Eye (tissue), 1 donor: ENCODE data around the gene KLF12.
A peak's percentile ranks its signal among the peaks of the same experiment; 100 is the strongest.

ENCODE experiments used
- DNase-seq: peaks from one replicate; pipeline ENCODE4 v3.0.0-alpha.2; 2015

KLF12 gene

GRCh38 chr13:74134777-74135325 lies 647 bp upstream of the KLF12 start:
- peak; percentile 92 for DNase-seq

- DNase-seq = peak; percentile 97
Observed at GRCh38 chr13:74133657-74134201, 475 bp downstream of the KLF12 start.

DNA sequence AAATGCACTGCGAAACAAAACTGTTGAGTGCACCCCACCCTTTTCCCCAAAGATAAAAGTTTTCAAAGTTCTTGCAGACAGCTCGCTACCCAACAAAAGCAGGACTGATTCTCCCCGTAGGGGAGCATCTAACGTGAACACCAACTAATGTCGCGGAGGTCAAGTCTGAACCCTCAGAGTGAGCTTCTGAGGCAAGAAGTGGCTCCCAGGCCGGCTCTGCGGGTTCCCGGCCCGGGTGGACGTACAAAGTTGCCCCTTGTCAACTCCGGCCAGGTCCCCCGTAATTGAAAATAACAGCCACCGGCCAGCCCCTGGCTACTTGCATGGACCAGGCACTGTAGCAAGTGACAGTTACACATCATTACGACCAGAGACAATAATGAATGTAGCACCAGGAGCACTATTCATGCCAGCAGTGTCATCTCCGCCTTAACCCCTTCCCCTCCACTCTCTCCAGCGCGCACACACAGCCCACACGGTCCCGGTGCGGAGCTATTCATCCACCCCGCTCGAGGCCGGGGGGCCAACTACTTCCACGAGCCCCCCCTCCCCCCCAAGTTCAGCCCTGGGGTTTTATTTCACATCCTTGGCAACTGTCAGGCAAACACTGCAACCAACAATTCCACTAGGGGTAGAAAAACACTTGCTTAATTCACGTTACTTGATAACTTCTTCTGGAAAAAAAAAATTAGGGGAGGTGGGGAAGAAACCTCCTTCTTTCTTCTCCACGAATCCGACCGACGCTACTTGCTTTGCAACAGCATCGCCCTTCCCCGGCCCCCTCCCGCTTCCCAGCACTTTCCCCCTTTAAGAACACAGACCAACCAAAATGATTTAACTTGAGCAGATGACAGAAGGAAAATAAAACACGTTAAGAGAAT lies 1.2 kb downstream of the KLF12 start:
- DNase-seq = peak; percentile 85

DNA sequence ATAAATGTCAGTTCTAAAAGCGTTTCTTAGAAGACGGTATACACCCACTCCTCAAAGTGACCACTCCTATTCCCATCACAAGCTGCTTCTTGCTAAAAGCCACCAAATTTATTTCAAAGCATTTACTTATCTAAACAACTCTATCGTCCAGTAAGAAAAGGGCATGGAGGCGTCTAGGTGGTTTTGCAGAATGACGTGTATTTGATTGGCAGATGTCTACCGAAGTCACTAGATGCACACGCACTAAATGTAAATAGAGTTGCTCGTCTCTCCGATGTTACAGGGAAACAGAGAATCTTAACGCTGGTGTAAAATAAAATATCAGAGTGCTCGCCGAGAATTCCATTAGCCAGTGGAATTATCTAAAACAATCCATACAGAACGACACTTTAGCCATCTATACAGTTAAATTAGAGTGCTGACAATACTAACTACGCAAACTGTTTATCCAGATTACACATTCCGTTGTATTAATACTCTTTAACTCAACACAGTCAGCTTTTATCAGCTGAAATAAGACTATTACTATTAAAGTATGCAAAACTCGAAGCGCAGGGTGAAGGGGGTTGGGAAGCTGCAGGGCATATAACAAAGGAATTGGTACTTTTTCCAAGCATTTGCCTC lies 1.9 kb downstream of the KLF12 start:
- DNase-seq = peak; percentile 78

DNA sequence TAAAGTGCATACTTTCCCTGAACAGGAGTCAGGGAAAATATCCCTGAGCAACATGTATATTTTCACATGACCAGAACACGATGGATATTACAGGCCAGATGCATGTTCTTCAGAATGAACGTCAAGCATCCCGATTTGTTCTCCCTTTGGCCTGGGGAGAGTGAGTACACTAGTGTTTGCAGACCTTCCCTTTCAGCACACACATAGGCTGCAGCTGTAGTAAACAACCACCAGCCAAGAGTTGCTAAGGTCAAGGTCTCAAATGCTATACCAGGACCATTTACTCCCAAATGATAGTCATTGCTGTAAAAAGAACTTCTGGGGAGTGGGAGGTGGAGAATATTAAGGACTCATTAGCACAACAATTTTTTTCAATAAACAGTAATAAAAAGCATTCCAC lies 3.0 kb downstream of the KLF12 start:
- DNase-seq = peak; percentile 20

GRCh38 chr13:74129500-74130191 lies 4.6 kb downstream of the KLF12 start:
- no peak for DNase-seq

DNA sequence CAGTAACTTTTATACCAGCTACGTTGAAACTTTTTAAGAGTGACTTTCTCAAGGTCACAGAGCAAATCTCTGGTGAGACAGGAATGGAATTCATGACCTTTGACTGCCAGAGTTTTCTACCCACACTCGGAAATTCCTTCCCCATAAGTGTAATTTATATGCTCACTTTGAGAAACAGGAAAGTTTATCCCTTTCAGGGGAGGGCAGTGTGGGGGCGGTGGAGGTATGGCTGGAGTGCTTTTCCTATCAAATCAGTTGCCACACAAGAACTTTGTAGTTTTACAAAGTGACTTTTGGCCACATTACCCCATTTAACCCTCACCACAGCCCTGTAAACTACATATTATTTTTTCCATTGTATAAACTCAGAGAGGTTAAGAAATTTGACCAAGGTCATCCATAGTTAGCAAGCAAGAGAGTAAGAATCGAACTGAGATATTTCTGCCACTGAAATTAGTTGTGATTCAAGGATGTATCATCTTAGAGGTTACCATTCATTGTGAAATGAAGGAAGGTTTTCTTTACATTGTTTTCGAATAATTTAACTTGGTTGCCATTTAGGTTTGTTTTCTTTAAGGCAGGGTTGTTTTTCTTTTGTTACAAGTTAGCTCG lies 5.9 kb downstream of the KLF12 start:
- DNase-seq = no peak

- DNase-seq = no peak
Observed at GRCh38 chr13:74118328-74118727, 15.9 kb downstream of the KLF12 start.

DNA sequence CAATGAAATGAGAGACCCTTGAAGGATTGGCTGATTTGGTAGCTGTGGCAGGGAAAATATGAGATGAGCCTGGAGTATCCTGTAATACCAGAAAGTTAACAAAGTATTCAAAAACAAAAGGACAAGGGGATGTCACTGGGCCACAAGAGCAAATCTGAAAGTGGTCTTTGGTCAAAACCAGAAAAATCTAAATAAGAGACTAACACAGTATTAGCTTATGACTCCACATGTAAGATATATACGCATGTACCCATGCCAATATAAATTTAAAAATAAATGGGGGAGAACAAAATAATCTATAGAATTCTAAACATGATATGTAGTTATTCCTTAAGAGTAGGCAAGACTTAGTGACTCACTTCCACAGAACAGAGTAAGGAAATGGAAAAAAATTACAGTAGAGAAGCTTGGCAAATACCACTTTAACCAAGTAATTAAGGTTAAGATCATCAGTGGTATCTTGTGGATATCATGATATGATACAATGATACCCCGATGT lies 16.9 kb downstream of the KLF12 start:
- no peak for DNase-seq

DNA sequence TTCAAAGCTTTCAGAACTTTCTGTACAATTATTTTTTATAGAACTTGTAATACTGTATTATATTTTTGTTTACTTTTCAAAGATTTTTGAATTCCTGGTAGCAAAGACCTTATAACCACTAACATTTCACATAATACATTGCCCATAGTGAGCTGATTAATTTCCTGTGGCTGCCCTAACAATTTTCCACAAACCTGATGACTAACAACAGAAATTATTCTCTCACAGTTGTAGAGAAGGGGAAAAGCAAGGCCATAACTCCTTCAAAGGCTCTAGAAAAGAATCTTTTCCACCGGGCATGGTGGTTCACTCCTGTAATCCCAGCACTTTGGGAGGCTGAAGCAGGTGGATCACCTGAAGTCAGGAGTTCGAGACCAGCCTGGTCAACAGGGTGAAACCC lies 19.1 kb downstream of the KLF12 start:
- no peak for DNase-seq

DNA sequence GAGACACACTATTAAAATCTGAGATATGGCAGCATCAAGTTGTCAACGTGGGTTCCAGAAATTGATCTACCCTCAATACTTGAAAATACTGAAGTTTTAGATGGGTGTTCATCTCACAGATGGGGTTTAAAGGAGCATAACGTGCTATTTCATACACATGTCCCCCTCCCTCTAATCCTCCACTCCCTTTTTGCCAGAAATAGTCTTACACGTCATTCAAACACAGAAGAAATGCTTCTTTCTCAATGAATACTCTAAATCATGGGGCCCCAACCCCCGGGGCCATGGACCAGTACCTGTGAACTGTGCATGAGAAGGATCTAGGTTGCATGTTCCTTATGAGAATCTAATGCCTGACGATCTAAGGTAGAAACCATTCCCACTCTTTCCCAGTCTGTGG lies 19.6 kb downstream of the KLF12 start:
- no peak for DNase-seq

- no peak for DNase-seq
Observed at GRCh38 chr13:74114202-74114601, 20.0 kb downstream of the KLF12 start.

DNA sequence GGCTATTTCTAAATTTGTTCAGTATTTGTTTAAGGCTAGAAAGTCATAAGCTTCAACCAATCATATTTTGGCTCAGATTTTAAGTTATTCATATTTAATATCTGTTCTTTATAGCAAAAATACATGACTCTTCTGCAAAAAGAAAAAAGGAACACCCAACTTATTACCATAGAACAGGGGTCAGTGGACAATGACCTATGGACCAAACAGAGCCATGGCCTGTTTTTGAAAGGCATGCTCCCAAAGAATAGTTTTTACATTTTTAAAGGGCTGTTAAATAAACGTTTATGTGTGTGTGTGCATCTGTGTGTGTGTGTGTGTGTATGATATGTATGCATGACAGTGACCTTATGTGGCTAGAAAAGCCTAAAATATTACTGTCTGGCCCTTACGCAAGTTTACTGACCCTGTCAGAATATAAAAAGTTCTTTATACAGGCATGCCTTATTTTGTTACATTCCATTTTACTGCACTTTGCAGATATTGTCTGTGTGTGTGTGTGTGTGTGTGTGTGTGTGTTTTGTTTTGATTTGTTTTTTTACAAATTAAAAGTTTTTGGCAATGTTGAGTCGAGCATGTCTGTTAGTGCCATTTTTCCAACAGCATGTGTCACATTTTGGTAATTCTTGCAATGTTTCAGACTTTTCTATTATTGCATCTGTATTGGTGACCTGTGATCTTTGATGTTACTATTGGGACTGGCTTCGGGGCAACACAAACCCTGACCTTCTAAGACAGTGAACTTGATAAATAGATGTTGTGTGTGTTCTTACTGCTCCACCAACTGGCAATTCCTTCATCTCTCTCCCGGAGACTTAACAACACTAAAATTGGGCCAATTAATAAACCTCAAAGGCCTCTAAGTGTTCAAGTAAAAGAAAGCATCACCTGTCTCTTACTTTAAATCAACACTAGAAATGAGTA lies 22.0 kb downstream of the KLF12 start:
- no peak for DNase-seq

GRCh38 chr13:74111399-74111798 lies 22.8 kb downstream of the KLF12 start:
- no peak for DNase-seq

- DNase-seq = no peak
Observed at GRCh38 chr13:74110053-74110452, 24.2 kb downstream of the KLF12 start.

- no peak for DNase-seq
Observed at GRCh38 chr13:74107598-74107997, 26.6 kb downstream of the KLF12 start.

- no peak for DNase-seq
Observed at GRCh38 chr13:74105871-74106270, 28.3 kb downstream of the KLF12 start.

DNA sequence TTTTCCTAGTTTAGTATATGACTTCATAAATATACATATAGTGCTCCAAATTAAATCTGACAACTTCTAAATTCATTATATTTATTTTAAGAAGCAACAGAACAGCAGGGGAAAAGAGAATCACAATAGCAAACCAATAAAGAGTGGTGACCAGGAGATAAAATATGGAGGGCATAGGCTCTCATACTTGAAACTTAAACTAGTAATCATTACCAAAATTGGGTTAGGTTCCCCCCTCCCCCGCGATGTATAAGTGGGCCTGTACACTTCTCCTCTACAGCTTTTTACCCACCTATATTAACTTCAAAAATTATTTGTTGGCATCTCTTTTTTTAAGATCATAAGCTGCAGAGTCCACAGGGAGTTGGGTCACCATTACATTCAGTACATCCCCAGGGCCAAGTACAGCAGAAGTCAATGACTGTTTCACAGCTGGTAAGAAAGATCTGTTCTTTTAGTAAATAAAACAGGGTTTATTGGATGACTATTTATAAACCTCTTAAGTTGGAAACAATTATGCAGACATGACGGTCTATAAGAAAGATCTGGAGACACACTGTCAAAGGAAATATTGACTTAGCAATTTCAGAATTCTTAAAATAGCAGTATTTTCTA lies 29.4 kb downstream of the KLF12 start:
- DNase-seq = no peak

DNA sequence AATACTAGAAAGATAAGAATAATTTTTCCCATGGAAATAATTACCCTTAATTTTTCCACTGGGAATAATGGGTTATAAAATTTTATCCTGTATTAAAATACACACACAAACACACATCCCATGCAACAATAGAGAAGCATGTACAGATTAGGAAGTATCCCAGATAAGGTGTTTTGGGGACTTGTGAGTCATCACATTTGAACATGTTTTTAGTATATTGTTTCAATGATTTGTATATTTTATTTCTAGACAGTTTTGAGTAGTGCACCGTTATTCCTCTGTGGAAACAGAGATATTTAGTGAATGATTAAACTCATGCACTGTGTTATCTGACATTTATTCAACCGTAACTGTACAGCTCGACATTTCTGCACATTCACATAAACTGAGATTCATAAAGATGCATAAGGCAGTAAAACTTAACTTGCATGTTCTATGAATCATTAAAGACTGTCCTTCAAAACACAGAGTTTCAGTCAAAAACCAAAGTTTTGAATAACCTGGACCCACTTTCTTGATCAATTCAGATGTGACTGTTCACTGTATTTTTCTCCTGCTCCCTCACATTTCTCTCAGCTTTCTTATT lies 30.1 kb downstream of the KLF12 start:
- no peak for DNase-seq

GRCh38 chr13:74103196-74103595 lies 31.0 kb downstream of the KLF12 start:
- DNase-seq = no peak

DNA sequence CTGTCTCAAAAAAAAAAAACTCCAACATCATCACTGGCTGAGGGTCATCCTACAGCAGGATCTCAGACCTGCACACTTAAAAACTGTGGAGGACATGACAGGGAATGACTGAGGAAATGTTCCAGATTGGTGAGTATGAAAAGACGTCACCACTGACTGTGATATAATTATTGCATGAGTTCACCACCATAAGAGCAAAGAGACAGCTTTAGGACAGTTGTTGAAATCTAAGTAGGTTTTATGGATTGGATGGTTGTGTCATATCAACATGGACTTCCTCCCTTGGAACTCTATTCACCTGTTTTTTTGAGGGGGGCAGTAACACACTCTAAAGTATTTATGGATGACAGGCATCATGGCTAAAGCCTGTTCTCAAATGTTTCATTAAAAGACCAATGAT lies 31.5 kb downstream of the KLF12 start:
- no peak for DNase-seq
